SIG-M5 treated with dmso at 0.1 percent for 504 hours (cell line): ENCODE results near the gene UBN2.

Experiments used
- DNase-seq: peaks from one replicate; lab custom pipeline; 2025; ENCODE audit not compliant: unreplicated experiment; lab: John Stamatoyannopoulos, UW

The UBN2 gene

DNA sequence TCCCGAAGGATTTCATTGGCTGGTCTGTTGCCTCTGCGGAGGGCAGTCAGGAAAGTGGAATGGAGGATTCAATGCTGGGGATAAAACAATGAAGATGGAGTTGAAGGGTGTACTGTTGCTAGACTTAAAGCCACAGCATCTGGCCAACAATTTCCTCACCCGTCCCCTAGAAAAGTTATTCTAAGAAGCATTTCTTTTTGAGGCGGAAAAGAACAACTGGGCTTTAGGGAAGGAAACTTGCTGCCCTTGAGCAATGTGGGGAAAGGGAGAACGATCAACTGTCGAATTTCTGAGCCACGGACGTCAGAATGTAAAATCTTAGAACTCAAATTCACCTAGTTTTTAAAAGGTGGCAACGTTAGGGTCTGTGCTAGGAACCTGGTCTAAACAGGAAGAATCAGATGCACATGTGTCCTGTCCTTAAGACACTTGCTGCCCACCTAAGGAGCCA is 110.8 kb downstream of the UBN2 start:
- no peak for DNase-seq

DNA sequence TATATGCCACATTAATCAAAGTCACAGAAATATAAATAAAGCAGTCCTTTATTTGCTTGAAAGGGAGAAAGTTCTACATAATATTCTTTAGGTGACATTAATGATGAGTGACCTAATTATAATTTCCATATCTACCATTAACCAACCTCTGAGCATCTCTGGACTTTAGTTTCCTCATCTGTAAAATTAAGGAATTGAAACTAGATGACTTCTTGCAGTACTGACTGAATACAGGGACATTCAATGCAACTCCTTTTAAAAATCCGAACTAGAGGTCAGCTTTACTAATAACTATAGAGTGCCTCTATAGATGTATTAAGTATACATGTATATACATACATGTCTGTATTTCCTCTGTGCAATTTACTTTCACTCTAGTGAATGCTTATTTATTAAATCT is 114.0 kb downstream of the UBN2 start:
- peak; percentile 71 for DNase-seq

DNA sequence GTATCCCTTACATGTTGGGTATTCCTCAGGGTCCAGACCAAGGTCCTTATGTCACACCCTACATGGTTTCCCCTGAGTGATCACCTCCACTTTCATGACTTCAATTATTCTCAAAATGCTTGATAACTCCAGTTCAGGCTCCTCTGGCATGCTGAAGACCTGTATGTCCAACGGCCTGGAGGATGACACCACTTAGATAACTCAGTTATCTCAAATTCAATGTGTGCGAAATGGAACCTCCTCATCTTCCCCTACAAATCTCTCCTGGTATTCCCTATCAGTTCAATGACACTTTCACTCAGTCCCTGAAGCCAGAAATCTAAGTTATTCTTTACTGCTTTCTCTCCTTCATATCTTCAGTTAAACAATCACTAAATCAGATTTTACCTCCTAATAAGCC is 120.0 kb downstream of the UBN2 start:
- no peak for DNase-seq

DNA sequence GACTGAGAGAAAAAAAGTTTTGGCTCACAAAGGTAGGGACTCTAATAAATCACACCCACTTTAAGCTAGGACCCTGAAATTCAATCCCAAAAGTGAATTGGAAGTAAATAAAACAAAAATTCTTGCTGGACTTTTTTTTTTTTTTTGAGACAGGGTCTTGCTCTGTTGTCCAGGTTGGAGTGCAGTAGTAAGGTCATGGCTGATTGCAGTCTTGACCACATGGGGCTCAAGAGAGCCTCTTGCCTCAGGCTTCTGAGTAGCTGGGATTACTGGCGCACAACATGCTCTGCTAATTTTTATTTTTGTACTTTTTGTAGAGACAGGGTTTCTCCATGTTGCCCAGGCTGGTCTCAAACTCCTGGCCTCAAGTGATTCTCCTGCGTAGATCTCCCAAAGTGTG is 123.7 kb downstream of the UBN2 start:
- no peak for DNase-seq

DNA sequence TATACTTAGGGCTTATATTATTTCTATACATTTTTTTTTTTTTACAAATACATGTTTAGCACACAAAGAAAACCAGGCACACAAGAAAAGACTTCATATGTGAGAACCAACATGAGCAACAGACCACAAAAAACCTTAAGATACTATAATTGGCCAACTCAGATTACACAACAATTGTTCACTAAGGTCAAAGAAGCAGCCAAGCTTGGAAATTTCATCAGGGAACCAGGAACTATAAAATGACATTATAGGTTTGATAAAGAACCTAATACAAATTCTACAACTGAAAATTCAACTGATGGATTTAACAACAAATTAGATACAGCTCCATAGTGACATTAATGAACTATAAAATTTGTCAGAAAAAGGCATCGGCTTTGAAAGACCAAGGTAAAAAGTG is 124.3 kb downstream of the UBN2 start:
- DNase-seq: peak; percentile 86
